ENCODE results near the gene LHX5.

LHX5 gene

DNA sequence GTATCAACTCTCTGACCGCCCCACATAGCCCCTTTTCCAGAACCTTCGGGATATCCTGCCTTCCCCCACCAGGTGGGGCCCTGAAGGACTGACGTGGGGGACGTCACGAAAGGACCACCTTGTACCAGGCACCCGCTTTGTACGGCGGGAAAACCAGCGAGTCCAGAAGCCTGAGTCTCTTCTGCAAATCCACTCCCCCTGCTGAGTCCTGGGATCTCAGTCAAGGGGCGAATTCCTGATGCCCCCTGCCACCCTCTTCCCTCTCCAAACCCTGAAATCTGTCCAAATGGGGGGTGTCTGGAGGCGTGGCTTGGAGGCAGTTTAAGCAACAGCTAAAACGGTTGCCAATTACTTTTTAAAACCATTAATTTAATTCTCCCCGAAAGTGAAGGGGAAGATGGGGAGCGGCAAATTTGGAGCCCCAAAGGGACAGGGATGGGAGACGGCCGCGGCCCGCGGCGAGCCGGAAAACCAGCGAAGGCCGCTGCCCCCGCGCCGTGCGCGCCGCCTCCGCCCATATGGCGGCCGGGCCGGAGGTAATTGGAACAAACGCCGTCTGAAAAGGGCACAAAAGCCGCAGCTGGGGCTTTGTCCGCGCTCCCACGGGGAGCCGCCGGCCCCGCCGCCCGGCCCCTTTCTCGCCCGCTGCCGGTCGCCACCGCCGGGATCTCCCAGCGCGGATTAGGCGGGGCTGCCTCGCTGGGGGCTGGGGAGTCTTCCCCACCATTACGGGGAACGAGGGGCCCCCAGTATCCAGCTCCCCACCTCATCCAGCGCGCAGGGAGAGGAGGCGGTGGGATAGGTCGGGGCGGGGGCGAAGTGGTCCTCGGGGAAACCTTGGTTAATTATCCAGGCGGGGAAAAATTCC lies 6.6 kb downstream of the LHX5 start:
- peak overlapping the region; percentile 47 for H3K27ac Mint-ChIP-seq
- peak overlapping the region in 1 of 2 donors; percentile 32 for H3K4me3 Mint-ChIP-seq
- peaks cover 0 to 8% of the 10 kb centered on the region in 2 donors for H3K36me3 Mint-ChIP-seq
- DNase-seq: no peak
- H3K4me1 Mint-ChIP-seq: peaks cover 29 to 46% of the 10 kb centered on the region in 2 donors
- no peaks in the 10 kb centered on the region for H3K9me3 Mint-ChIP-seq
- peaks cover 77 to 87% of the 10 kb centered on the region in 2 donors for H3K27me3 Mint-ChIP-seq
- ATAC-seq (replicated peaks): no peak

DNA sequence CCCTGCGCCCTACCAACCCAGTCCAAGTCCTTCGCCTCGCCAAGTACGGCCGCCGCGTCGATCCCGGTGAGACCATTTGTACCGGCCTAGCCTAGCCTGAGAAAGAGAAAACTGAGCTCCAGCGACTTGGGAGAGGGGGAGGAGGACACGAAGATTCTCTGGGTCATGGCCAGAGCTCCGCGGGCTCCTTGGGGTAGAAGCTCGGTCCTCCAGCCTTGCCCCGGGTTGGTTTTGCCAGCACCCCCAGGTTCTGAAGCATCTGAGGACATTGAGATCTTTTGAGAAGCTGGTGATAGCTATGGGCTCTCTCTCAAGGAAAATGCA lies 7.3 kb downstream of the LHX5 start:
- Mint-ChIP-seq H3K4me1 (peaks cover 29 to 46% of the 10 kb centered on the region in 2 donors), H3K27ac (no peak overlapping the region), H3K4me3 (no peak overlapping the region), H3K9me3 (no peaks in the 10 kb centered on the region), H3K36me3 (peaks cover 0 to 8% of the 10 kb centered on the region in 2 donors), H3K27me3 (peaks cover 77 to 87% of the 10 kb centered on the region in 2 donors)
- ATAC-seq (replicated peaks): no peak
- no peak for DNase-seq

DNA sequence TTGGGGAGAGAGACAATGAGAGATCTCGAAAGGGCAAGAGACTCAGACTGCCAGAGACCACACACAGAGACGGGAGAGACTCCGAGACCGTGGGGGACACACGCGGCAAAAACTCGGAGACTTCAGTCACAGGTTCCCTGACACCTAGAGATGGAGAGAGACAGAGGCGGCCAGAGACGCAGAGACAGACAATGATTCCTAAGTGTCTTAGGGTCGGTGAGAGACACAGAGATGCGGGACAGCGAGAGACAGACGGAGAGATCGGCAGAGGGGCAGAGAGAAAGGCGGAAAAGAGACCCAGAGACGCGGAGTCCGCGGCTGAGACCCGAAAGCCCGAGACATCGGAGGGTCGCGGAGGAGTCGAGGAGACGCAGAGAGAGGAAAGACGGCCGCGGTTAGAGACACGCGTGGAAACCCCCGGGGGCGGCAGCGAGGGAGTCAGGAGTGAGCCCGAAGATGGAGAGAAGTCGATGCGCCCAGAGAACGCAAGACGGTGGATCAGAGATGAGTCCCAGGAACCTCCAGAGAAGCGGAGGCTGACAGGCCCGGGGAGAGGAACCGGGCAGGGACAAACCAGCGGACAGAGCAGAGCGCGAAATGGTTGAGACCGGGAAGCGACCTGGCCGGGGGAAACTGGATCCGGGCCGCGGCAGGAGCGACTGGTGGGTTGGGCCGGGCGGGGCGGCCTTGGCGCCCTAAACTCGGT lies 7.8 kb downstream of the LHX5 start:
- Mint-ChIP-seq H3K9me3 (no peaks in the 10 kb centered on the region), H3K4me3 (peak overlapping the region; percentile 39 to 59), H3K4me1 (peaks cover 29 to 46% of the 10 kb centered on the region in 2 donors), H3K27ac (peak overlapping the region; percentile 65), H3K27me3 (peaks cover 77 to 87% of the 10 kb centered on the region in 2 donors), H3K36me3 (peaks cover 0 to 8% of the 10 kb centered on the region in 2 donors)
- ATAC-seq (replicated peaks): no peak
- no peak for DNase-seq

DNA sequence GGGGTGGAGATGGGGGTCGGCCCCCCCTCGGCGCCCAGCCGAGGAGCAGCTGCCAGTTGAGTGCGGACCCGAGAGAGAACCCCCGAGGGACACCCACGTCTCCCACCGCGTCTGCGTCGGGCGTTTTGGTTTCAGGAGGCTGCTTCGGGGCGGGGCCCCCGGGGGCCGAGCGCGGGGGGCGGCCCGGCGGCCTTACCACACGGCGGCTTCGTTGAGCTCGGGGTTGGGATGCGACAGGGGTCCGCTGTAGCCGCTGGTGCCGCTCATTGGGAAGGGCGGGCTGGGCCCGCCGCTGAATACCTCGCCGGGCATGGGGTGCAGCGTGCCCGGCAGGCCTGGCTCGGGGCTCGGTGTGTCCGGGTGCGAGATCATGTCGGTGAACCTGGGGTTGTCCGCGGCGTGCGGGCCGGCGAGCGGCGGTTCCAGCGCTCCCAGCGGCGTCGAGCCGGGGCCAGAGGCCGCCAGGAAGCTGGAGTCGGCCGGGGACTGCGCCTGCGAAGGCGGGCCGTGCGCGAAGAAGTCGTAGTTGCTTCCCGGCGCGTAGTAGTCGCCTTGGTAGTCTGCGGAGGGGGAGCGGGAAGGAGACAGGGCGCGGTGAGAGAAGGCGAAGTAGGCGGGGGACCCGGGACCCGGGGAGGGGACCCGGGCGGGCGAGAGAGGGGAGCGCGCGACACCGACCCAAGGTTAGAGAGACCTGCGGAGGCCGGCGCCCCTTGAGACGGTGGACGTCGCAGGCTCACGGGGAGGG lies 8.5 kb downstream of the LHX5 start:
- peaks cover 0 to 5% of the 10 kb centered on the region in 2 donors for H3K36me3 Mint-ChIP-seq
- ATAC-seq (replicated peaks): no peak
- H3K9me3 Mint-ChIP-seq: no peaks in the 10 kb centered on the region
- H3K27me3 Mint-ChIP-seq: peaks cover 79 to 87% of the 10 kb centered on the region in 2 donors
- DNase-seq: no peak
- H3K4me3 Mint-ChIP-seq: peak overlapping the region; percentile 39 to 59
- H3K4me1 Mint-ChIP-seq: peaks cover 26 to 46% of the 10 kb centered on the region in 2 donors
- peak overlapping the region; percentile 65 for H3K27ac Mint-ChIP-seq

DNA sequence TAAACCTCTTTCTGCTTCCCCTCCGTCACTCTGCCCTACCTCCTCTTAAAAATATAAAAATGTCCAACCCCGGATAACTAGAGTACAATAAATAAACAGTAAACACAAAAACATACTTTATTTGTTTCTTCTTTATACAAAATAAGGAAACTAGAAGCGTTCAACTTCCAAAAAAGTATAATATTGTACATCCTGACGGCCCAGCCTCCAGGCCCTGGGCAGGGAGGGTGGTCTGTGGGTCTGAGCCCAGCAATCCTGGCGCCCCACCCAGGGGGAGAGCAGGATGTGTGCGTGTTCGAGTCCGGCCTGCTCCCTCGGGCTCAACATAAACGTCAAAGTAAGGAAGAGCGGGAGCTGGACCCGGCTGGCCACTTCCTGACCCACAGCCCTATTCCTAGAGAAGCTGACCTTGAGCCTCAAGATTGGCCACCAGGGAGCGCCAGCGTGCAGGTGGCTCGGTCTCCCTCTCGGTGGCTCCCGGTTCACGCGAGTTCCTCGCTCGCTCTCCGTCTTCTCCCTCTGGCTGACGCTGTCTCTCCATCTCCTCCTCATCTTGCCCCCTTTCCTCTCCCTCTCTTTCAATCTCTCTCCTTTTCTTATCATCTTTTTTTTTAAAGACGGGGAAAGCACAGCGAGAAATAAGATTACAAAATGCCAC lies 9.4 kb downstream of the LHX5 start:
- Mint-ChIP-seq H3K36me3 (peaks cover 0 to 5% of the 10 kb centered on the region in 2 donors), H3K4me3 (peak overlapping the region; percentile 66 to 72)

DNA sequence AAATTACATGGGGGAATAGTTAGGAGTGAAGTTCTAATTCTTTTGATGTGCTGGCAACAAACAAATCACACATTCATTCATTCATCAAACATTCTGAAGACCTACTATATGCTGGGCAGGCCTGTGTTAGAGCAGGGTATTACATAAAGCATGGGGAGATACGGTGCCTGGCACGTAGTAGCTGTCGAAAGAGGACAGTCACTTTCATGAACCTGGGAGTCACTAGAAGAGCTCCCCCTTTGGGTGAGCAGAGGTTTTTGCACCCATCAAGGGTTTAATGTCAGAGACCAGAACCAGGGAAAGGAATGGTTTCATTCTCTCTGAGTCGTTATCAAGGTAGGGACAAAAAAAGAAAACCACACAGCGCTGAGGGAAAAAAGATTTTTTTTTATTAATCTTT lies 10.0 kb downstream of the LHX5 start:
- Mint-ChIP-seq H3K27me3 (peaks cover 82 to 85% of the 10 kb centered on the region in 2 donors), H3K4me3 (peak overlapping the region in 1 of 2 donors; percentile 34), H3K36me3 (peaks cover 0 to 5% of the 10 kb centered on the region in 2 donors), H3K9me3 (no peaks in the 10 kb centered on the region), H3K4me1 (peaks cover 21 to 34% of the 10 kb centered on the region in 2 donors), H3K27ac (no peak overlapping the region)
- DNase-seq (no peak), ATAC-seq (replicated peaks) (no peak)

More for the DNA sequence above, 9.4 kb downstream of the LHX5 start:
- ATAC-seq (replicated peaks) (peak; percentile 74 to 76), DNase-seq (peak; percentile 53)
- H3K9me3 Mint-ChIP-seq: no peaks in the 10 kb centered on the region
- peaks cover 24 to 40% of the 10 kb centered on the region in 2 donors for H3K4me1 Mint-ChIP-seq
- peak overlapping the region; percentile 52 for H3K27ac Mint-ChIP-seq
- peaks cover 81 to 87% of the 10 kb centered on the region in 2 donors for H3K27me3 Mint-ChIP-seq

DNA sequence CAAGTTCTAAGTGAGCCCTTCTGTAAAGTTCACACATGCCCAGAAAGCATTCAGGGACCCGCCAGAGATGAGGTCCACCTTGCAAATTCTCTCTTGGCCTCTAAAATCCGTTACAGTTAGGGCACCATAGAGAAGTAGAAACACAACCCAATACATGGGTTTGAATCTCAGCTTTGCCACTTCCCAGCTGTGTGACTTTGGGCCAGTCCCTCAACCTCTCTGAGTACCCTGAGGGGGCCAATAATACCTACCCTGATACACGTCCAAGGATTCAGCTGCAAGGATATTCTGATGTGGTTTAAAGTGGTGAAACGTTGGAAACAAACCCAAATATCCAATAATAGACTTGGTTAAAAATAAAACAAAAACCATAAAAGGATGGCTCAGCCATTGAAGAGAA lies 11.7 kb downstream of the LHX5 start:
- ATAC-seq (replicated peaks) (no peak), DNase-seq (no peak)
- Mint-ChIP-seq H3K27me3 (peaks cover 78 to 79% of the 10 kb centered on the region in 2 donors), H3K27ac (no peak overlapping the region), H3K9me3 (no peaks in the 10 kb centered on the region), H3K4me3 (no peak overlapping the region), H3K36me3 (peaks cover 0 to 5% of the 10 kb centered on the region in 2 donors), H3K4me1 (peaks cover 16 to 24% of the 10 kb centered on the region in 2 donors)

DNA sequence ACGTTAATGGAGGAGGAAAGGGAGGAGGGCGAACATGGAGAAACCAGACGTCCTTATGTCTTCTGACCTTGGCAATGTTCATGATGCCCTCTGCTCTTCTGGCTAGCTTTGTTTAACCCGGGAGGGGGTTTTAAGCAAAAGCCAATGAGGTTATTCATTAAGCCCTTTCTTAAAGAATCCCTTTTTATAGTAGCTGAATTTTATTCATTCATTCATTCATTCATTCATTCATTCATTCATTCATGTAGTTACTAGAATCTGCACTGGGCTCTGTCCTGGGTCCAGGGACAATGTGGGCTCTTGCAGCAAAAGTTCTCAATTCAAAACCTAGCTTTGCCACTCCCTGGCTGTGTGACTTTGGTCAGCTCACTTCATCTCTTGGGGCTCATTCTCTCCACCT lies 14.0 kb downstream of the LHX5 start:
- no peak for DNase-seq
- H3K4me3 Mint-ChIP-seq: no peak overlapping the region
- no peak overlapping the region for H3K27ac Mint-ChIP-seq
- H3K36me3 Mint-ChIP-seq: no peaks in the 10 kb centered on the region
- peaks cover 59 to 64% of the 10 kb centered on the region in 2 donors for H3K27me3 Mint-ChIP-seq
- peaks cover 4 to 6% of the 10 kb centered on the region in 2 donors for H3K4me1 Mint-ChIP-seq
- ATAC-seq (replicated peaks): no peak
- no peaks in the 10 kb centered on the region for H3K9me3 Mint-ChIP-seq

DNA sequence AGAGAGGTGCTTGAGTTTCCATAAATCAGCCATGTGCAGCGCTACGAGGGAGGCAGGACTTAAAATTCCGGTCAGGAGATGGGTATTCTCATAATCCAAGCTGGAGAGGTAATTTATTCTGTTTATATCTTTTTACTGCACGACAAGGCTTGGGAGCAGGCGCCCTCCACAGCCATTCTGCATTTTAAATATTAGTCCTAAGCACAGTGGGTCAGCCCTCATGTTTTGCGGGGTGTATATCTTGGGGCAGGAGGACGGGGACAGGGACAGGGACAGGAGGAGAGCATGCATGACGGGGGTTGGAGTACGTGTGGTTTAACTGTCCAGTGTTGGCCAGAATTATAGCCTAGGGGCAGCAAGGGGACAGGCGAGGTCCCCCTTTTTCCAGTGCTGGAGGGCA lies 14.5 kb downstream of the LHX5 start:
- no peaks in the 10 kb centered on the region for H3K9me3 Mint-ChIP-seq
- DNase-seq (no peak), ATAC-seq (replicated peaks) (no peak)
- peaks cover under 1 to 2% of the 10 kb centered on the region in 2 donors for H3K4me1 Mint-ChIP-seq
- H3K4me3 Mint-ChIP-seq: no peak overlapping the region
- H3K36me3 Mint-ChIP-seq: no peaks in the 10 kb centered on the region
- H3K27me3 Mint-ChIP-seq: peaks cover 54 to 59% of the 10 kb centered on the region in 2 donors
- H3K27ac Mint-ChIP-seq: no peak overlapping the region

DNA sequence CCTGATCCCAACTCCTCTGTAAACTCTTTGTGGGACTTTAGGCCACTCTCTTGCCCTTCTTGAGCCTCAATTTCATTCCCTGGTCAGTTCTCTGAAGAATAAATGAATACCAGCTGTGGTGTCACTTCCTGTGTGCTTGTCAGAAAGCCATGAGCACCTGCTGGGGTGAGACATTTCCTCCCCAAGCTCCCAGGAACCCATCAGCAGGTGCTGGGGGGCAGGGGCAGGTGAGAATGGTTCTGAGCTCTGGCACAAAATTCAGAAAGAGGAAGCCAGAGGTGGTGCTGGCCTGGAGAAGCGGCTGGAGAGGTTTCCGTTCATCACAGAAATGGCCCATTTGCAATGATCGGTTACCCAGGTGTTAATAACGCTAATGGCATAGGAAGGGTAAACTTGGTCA lies 14.9 kb downstream of the LHX5 start:
- DNase-seq: no peak
- no peak overlapping the region for H3K4me3 Mint-ChIP-seq
- no peaks in the 10 kb centered on the region for H3K9me3 Mint-ChIP-seq
- no peaks in the 10 kb centered on the region for H3K36me3 Mint-ChIP-seq
- peaks cover 0 to 2% of the 10 kb centered on the region in 2 donors for H3K4me1 Mint-ChIP-seq
- H3K27ac Mint-ChIP-seq: no peak overlapping the region
- ATAC-seq (replicated peaks): no peak
- H3K27me3 Mint-ChIP-seq: peaks cover 52 to 57% of the 10 kb centered on the region in 2 donors

DNA sequence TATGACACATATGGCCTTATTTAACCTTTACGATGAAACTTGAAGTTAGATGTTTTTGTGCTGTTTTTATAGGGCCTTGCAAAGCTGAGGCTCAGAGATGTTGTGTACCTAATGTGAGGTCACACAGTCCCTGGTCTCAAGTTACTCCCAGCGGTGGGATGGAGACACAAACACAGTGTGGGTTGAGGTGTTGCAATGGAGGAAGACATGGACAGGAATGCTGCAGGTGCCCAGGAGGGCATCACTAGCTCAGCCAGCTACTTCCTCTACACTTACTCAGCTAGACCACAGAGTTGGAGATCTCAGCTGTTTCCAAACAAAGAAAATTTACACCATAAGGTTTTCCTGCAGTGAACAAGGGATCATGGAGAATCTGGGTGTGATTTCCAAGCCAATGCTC lies 15.5 kb downstream of the LHX5 start:
- no peaks in the 10 kb centered on the region for H3K36me3 Mint-ChIP-seq
- no peak for DNase-seq
- peaks cover 47 to 52% of the 10 kb centered on the region in 2 donors for H3K27me3 Mint-ChIP-seq
- no peaks in the 10 kb centered on the region for H3K4me1 Mint-ChIP-seq
- no peaks in the 10 kb centered on the region for H3K9me3 Mint-ChIP-seq
- no peak overlapping the region for H3K27ac Mint-ChIP-seq
- no peak overlapping the region for H3K4me3 Mint-ChIP-seq
- no peak for ATAC-seq (replicated peaks)

DNA sequence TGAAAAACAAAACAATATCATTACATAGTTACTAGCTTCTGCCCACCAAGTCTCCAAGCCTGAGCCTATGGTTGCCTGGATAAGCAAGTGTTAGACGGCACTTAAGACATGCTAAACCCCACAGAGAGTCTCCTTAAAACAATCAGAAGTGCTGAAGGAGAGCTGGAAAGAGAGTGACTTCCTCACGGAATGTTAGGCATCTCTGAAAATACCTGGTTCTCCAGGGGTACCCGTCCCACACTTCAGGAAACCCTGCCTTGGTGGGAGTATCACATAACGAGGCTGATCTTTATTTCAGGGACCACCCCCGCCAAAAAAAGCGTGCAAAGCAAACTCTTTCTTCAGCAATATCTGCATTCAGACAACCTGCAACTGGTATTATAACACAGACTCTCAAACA lies 18.3 kb downstream of the LHX5 start:
- H3K36me3 Mint-ChIP-seq: no peaks in the 10 kb centered on the region
- H3K9me3 Mint-ChIP-seq: no peaks in the 10 kb centered on the region
- no peak overlapping the region for H3K27ac Mint-ChIP-seq
- H3K4me3 Mint-ChIP-seq: no peak overlapping the region
- H3K27me3 Mint-ChIP-seq: peaks cover 27 to 31% of the 10 kb centered on the region in 2 donors
- peaks cover 0 to under 1% of the 10 kb centered on the region in 2 donors for H3K4me1 Mint-ChIP-seq
- ATAC-seq (replicated peaks) (no peak), DNase-seq (no peak)

DNA sequence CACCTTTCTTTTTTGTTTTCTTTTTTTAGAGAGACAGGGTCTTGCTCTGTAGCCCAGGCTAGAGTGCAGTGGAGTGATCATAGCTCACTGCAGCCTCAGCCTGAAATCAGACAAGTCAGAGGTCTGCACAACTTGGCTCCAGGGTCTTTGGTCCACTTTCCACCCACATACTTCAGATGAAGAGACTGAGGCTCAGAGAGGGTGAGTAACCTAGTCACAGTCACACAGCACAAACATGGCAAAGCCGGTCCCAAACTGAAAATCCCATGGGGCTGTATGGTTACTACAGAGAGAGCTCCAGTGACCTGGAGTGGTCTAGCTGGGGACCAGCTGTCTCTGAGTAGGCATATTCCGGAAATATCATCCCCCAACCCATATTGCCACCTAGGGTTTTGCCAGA lies 19.2 kb downstream of the LHX5 start:
- no peak for ATAC-seq (replicated peaks)
- Mint-ChIP-seq H3K4me1 (peaks cover 0 to 1% of the 10 kb centered on the region in 2 donors), H3K36me3 (no peaks in the 10 kb centered on the region), H3K9me3 (no peaks in the 10 kb centered on the region), H3K27ac (no peak overlapping the region), H3K27me3 (peaks cover 27 to 32% of the 10 kb centered on the region in 2 donors), H3K4me3 (no peak overlapping the region)
- no peak for DNase-seq

DNA sequence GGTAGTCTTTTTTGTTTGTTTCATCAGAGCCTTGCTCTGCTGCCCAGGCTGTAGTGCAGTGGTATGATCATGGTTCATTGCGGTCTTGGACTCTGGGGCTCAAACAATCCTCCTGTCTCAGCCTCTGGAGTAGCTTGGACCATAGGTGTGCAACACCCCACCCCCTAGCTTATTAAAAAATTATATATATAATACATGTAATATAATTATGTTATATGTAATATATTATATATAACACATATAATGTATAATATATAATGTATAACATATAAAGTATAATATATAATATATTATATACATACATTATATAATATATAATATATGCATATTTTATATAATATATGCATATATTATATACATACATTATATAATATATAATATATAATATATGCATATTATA lies 21.8 kb downstream of the LHX5 start:
- H3K27me3 Mint-ChIP-seq: peaks cover 32 to 42% of the 10 kb centered on the region in 2 donors
- H3K9me3 Mint-ChIP-seq: peaks cover 4 to 5% of the 10 kb centered on the region in 2 donors
- ATAC-seq (replicated peaks) (no peak), DNase-seq (no peak)
- no peak overlapping the region for H3K4me3 Mint-ChIP-seq
- H3K36me3 Mint-ChIP-seq: peaks cover 0 to 3% of the 10 kb centered on the region in 2 donors
- no peak overlapping the region for H3K27ac Mint-ChIP-seq
- H3K4me1 Mint-ChIP-seq: peaks cover 0 to 1% of the 10 kb centered on the region in 2 donors
